Measurements from ENCODE around the gene CENPP.

GRCh38 chr9:92652461-92652860, 326.7 kb downstream of the CENPP start:
- TF ChIP-seq FOXA1 (IDR thresholded peaks at IDR 0.05): no peak
- TF ChIP-seq TARDBP (IDR thresholded peaks at IDR 0.05): no peak
- TF ChIP-seq CTBP1 (IDR thresholded peaks at IDR 0.05; ENCODE audit: borderline replicate concordance): no peak
- no peak for TF ChIP-seq LEF1 (IDR thresholded peaks at IDR 0.05; ENCODE audit: borderline replicate concordance)
- TF ChIP-seq FOXM1 (IDR thresholded peaks at IDR 0.05; ENCODE audit: borderline replicate concordance): no peak
- TF ChIP-seq BHLHE40 (IDR thresholded peaks at IDR 0.05; ENCODE audit: borderline replicate concordance): no peak
- no peak for TF ChIP-seq NFRKB (IDR thresholded peaks at IDR 0.05)
- no peak for TF ChIP-seq ARNT (IDR thresholded peaks at IDR 0.05)
